GM18868 (cell line): ENCODE results near the gene FRMD8.

Experiments used
- ATAC-seq: cut with Tn5 transposase; IDR thresholded peaks from one replicate; pipeline ENCODE4 v1.9.1; 2021; ENCODE audit warnings: mild to moderate bottlenecking, moderate library complexity; ENCODE audit not compliant: unreplicated experiment

FRMD8 gene

GRCh38 chr11:65433657-65434056 lies 47.2 kb downstream of the FRMD8 start:
- ATAC-seq = no peak

- no peak for ATAC-seq
Observed at GRCh38 chr11:65434057-65434666, 47.7 kb downstream of the FRMD8 start.

- no peak for ATAC-seq
Observed at GRCh38 chr11:65434667-65435410, 48.4 kb downstream of the FRMD8 start.

GRCh38 chr11:65435411-65435931 lies 49.0 kb downstream of the FRMD8 start:
- ATAC-seq = no peak

GRCh38 chr11:65435981-65436411 lies 49.6 kb downstream of the FRMD8 start:
- no peak for ATAC-seq

- no peak for ATAC-seq
Observed at GRCh38 chr11:65436412-65437032, 50.1 kb downstream of the FRMD8 start.

GRCh38 chr11:65437436-65438227 lies 51.2 kb downstream of the FRMD8 start:
- no peak for ATAC-seq

- no peak for ATAC-seq
Observed at GRCh38 chr11:65438257-65439151, 52.1 kb downstream of the FRMD8 start.

- ATAC-seq = no peak
Observed at GRCh38 chr11:65439331-65440181, 53.1 kb downstream of the FRMD8 start.

GRCh38 chr11:65440831-65441499 lies 54.5 kb downstream of the FRMD8 start:
- peak; percentile 46 for ATAC-seq

GRCh38 chr11:65442842-65443331 lies 56.5 kb downstream of the FRMD8 start:
- ATAC-seq = no peak

GRCh38 chr11:65444314-65445051 lies 58.0 kb downstream of the FRMD8 start:
- ATAC-seq = no peak

GRCh38 chr11:65445101-65445603 lies 58.7 kb downstream of the FRMD8 start:
- ATAC-seq = no peak

GRCh38 chr11:65445604-65446445 lies 59.4 kb downstream of the FRMD8 start:
- no peak for ATAC-seq

- ATAC-seq = no peak
Observed at GRCh38 chr11:65446446-65447277, 60.2 kb downstream of the FRMD8 start.

GRCh38 chr11:65448074-65448417 lies 61.6 kb downstream of the FRMD8 start:
- ATAC-seq = no peak
